ENCODE data around the gene KCNC4.

KCNC4 gene

DNA sequence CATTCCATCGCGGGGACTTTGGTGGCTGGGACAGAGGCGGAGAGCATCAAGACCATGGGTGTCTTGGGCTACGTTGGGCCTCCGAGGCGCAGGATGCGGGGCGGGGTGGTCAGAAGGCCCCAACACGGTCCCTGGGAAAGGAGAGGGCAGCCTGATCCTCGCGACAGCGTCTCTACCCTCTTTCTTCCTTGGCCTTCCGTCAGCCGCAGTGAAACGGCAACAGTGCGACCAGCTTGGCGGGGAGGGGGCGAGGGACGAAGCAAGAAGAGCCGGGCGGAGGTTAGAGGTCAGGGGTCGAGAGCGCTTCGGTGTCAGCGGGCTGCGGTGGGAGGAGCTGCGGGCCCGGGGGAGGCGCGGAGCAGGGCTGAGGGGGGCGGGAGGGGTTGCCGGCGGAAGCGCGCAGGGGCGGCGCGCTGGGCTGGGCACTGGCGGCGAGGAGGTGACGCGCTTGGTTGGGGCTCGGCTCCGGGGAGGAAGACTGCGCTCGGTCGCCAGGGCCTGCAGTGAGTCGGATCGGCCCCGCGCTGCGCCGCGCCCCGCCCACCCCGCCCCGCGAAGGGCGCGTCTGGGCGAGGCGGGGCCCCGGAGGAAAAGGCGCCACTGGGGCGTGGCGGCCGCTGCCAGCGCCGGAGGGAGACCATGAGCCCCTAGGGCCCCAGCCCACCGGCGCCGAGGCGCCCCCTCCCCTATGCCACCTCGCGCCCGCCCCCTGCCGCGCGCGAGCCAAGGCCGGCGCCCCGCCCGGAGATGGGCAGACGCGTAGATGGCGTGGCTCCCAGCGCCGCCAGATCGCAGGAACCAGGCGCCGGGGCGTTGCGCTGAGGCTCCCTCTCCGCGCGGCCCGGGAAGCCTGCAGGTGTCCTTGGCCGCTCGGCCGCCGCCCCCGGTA is at the start of gene KCNC4:
KCNC4 (plus strand) TSS at position 600 of the 889 bp plus-strand sequence. CDS start 1,186 bp downstream, outside the sequence.
- DNase-seq, result peak; percentile 92

DNA sequence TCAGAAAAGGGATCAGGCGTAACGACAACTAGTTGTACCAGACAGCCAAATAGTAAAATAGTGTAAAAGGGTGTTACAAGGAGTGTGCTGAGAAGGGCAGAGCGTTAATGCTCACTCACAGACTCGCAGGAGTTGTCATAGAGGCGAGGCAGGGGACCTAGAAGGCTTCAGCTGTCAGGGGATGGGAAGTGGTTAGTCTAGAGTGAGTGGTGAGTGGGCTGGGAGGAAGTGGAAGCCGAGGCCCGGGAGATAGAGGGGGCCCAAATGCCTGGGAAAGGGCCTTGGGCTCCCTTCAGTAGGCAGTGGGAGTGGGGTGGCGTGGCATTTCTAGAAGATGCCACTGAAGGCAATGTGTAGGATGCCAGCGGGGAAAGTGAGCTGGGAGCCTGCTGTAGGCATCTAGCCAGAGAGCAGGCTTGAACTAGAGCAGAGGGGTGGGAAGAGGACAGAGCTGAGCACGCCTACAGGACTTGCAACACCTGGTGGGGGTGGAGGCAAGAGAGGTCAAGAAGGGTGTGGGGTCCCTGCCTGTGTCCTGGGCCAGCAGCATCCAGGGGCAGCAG is 49.5 kb upstream of the KCNC4 start:
- DNase-seq, result no peak

DNA sequence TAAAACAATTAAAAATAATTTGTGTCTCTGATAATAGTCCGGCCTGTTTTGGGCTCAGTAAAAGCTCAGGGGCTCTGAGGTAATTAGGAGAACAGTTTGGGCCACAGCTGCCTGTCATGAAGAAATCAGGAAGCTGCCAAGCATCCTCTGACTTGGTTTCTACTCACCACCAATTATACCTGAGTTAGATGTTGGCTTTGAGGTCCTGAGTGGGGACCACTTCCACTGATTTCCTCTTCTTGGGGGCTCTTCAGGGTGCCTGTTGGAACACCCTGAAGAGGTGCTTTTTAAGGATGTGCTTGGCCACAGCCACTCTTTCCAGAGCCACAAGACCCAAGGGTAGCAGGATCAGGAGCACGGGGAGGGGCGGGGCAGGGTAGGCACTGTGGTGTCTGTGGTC is 48.9 kb upstream of the KCNC4 start:
- no peak for DNase-seq

GRCh38 chr1:110161849-110162248 is 48.3 kb upstream of the KCNC4 start:
- no peak for DNase-seq

DNA sequence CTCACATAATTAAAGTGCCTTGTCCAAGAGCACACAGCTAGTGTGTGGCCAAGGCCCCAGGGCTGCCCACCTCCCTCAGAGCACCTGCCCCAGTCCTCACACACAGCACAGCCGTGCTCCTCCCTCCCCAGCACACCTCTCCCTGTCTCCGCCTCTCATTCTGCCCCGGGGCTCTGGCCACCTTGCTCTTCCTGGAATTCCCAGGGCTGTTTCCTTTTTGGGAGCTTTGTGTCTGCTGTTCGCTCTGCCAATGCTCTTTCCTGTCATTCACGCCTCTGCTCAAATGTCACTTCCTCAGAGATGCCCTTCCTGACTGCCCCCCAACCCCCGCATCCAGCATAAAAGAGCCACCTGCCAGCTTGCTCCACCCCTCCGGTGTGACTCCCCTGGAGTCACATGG is 46.5 kb upstream of the KCNC4 start:
- no peak for DNase-seq

DNA sequence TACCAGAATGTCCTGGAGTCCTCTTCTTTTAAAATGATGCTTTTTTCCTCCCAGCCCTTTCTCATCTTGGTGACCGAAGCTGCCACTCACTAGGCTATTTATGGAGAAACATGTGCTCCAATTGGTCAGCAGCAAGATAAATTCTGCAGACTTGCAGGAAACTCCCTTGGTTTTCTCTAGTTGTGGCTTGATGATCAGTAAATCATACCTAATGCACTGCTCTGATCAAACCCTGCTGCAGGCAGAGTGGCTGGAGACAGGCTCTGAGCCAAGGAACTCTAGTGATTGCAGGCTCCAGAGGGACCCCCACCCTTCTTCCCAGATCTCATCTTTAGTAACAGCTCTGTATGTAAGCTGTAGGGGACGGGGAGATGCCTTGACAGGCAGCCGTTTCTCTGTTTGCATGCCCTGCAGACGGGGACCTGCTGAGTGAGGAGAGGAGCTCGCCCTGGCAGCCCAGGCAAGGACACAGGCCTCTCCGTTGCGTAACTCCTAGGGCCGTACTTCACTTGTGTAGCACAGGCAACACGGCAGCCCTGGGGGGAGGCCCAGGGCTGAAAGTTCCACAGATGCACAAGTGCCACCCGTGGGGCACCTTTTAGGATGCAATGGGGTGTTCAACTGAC is 45.3 kb upstream of the KCNC4 start:
- DNase-seq, result no peak

- DNase-seq, result no peak
Observed at GRCh38 chr1:110165761-110166231, 44.3 kb upstream of the KCNC4 start.

DNA sequence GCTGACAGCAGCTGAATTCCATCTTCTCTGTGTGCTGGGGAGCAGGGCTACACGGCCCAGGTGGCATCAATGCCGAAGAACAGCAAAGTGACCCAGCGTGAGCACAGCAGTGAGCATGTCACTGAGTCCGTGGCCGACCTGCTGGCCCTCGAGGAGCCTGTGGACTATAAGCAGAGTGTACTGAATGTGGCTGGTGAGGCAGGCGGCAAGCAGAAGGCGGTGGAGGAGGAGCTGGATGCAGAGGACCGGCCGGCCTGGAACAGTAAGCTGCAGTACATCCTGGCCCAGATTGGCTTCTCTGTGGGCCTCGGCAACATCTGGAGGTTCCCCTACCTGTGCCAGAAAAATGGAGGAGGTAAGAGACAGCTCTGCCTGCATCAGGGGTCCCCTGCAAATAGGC is 43.3 kb upstream of the KCNC4 start:
- no peak for DNase-seq

DNA sequence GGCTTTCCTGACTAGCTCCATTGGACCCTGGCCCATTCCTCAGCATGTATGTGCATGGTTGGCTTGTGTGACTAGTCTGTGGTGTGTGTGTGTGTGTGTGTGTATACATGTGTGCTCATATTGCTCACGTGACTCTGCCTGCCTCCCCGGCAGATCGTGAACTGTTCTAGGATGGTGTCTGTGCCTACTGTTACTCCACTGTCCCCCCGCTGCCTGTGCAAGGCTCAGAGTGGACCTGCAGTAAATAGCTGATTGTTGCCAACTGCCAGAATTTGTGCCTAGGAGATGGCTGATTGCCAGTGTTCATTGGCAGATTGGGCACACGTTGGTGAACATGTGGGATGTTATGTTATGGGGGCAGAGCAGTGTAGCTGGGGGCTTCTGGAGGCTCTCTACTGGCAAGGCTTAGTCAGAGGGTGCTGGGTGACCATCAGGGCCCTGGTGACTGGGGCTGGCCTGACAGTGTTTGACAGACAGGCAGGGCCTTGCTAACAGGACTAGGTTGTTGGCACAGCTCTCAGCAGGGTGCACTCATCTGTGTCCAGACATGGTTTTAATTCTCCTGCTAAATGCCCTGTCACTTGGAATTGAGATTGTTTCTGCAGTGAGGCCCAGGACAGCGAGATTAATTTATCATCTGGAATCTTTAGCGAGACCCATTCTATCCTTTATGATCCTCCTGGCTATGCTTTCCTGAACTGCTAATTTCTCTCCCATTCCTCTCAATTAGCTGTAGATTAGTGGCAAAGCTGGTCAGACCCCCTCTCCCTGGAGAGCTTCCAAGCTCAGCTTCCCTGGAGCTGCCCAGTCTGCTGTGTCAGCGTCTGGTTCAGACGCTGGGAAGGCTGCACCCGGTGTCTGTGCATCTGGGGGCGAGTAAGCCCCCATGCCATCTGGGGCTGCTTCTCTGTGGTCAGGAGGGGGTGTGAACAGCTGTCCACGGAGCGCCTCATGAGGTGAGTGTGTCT is 39.1 kb upstream of the KCNC4 start:
- DNase-seq, result no peak

GRCh38 chr1:110172001-110172400 is 38.1 kb upstream of the KCNC4 start:
- DNase-seq, result no peak

- DNase-seq, result no peak
Observed at GRCh38 chr1:110173466-110174105, 36.5 kb upstream of the KCNC4 start.

DNA sequence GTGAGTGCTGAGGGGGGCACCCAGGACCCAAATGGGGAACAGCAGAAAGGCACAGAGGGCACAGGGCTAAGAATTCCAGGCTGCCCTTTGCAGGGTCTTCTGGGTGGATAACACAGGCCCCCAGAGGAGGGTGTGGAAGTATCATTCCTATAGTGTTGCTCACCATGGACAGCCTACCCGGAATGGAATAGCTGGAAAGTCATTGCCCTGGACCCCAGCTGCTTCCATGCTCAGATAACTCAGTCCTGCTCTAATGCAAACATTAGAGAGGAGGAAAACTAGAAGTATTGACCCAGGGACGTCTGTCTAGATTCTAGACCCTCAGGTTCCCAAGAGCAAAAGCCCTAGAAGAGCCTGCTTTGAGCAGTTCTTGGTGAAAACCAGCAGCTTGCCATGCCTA is 35.2 kb upstream of the KCNC4 start:
- DNase-seq, result no peak

DNA sequence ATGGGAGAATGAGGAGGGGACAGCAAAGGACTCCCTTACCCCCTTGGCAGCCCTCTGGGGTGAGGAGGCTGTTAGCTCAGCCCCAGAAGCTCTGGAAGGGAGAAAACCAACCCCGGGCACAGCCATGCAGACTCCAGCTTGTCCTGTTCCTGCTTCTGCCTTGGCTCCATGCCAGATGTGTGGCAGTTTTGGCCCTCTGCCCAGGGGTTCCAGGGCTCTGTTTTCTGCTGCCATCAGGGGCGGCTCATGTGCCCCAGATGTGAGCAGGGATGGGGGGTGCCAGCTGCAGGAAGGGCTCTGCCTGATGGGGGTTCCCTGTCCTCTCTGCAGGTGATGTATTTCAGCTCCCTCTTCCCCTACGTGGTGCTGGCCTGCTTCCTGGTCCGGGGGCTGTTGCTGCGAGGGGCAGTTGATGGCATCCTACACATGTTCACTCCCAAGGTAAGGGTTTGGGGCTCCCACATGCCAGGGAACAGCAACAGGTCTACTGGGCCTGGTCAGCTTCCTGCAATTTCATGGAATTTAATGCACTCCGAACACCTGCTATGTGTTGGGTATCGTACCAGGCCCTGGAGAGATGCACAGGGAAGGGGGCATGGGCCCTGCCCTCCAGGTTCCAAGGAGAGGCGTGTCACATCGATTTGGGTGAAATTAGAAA is 33.7 kb upstream of the KCNC4 start:
- no peak for DNase-seq

DNA sequence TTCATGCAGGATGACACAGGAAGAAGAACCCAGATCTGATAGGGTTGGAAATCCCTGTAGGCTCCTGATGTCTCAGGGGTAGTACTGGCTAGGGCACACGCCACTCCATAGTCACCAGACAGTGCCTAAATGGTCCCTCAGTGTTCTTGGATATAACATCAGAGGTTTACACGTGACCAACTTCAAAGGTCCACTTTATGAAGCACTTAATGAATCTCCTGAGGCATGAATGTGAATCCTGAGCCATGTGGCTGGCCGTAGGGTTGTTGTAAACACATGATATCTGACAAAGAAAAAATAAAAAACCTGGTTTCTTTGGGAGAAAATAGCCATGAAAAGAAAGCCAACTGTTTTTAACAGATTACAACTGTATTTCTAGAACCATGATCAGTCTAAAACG is 32.3 kb upstream of the KCNC4 start:
- no peak for DNase-seq

GRCh38 chr1:110183642-110184167 is 26.4 kb upstream of the KCNC4 start:
- no peak for DNase-seq

DNA sequence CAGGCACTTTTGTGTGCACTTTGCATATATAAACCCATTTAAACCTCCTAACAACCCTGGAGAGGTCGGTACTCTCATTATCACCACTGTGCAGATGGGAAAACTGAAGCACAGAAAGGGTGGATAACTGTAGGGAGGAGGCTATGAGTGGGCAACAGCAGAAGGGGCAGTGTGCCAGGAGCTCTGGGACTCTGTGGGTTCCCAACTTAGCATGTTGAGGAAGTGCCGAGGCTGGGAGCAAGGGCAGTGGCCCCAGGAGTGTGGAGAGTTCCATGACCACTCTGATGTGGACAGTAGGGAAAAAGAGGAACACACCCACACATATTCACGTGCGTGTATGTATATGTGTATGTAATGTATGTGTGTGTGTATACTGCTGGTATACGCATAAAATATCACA is 25.7 kb upstream of the KCNC4 start:
- no peak for DNase-seq

GRCh38 chr1:110185181-110185580 is 24.9 kb upstream of the KCNC4 start:
- no peak for DNase-seq

DNA sequence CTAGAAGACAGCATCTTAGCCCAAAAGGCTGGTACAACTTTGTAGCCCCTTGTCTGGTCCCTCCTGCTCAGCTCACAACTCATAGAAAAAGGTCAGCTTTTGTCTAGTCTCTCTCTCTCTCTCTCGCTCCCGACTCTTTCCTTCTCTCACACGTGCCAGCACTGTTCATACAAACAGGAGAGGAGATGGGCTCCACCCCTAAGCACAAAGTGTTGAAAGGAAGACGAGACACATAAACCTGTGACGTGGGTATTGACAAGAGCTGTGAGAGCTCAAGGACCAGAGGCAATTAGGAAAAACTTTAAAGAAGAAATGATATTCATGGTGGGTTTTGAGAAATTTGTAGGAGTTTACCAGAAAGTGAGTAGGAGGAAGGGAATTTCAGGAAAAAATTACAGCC is 23.6 kb upstream of the KCNC4 start:
- no peak for DNase-seq

DNA sequence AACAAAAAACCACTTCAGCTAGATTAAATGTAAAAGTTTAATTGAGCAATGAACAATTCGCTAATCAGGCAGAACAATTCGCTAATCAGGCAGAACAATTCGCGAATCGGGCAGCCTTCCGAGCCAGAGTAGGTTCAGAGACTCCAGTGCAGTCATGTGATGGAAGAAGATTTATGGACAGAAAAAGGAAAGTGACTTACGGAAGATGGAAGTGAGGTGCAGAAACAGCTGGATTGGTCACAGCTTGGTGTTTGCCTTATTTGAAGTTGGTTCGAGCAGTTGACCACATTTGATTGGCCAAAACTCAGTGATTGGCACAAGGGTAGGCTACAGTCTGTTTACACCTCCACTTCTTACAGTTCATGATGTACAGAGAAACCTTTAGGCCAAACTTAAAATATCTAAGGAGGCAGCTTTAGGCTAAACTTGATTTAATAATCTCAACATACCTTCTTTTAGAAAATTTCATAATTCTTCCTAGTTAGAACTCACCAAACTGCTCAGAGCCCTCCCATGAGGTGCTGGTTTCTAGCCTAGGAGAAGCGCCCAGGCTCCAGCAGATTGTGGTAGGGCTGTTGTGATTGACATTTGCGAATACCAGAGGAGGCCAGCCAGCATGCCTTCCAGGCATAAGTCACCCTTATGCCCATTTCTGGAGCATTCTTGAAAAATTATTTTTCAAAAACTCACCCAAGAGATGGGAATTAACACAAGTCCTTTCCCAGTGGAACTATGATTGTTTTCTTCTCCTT is 22.8 kb upstream of the KCNC4 start:
- DNase-seq, result no peak

- no peak for DNase-seq
Observed at GRCh38 chr1:110188035-110188618, 22.0 kb upstream of the KCNC4 start.
